Osteoblast (primary cell): Measurements from ENCODE around the gene AUTS2. TPM values are rescaled to one million over a fixed set of nuclear protein-coding genes. Genes with fewer than 3 reads are reported as not detected.

ENCODE experiments used
- DNase-seq: peaks from one replicate; pipeline ENCODE4 v3.0.0; 2011; ENCODE audit warnings: low spot score, mixed read lengths; ENCODE audit not compliant: insufficient read length; ENCODE audit errors: missing footprints
- H2AFZ ChIP-seq: 2 replicates; pipeline ENCODE4 v1.6.0; 2011; ENCODE audit warnings: mild to moderate bottlenecking, low read length
- H3K27ac ChIP-seq: 2 replicates; pipeline ENCODE4 v1.5.1; 2011; ENCODE audit warnings: mild to moderate bottlenecking, low read depth, low read length, moderate library complexity
- H3K27me3 ChIP-seq: 2 replicates; pipeline ENCODE4 v1.6.0; 2012; ENCODE audit warnings: mild to moderate bottlenecking, control low read depth, inconsistent platforms, low read length, moderate library complexity; ENCODE audit not compliant: insufficient read depth
- H3K36me3 ChIP-seq: 2 replicates; pipeline ENCODE4 v1.5.1; 2011; ENCODE audit warnings: mild to moderate bottlenecking, low read length, control low read depth, moderate library complexity; ENCODE audit not compliant: insufficient read depth
- H3K4me1 ChIP-seq: 2 replicates; pipeline ENCODE4 v1.5.1; 2011; ENCODE audit warnings: mild to moderate bottlenecking, low read length, control low read depth, moderate library complexity; ENCODE audit not compliant: insufficient read depth
- H3K4me2 ChIP-seq: 2 replicates; pipeline ENCODE4 v1.6.0; 2011; ENCODE audit warnings: mild to moderate bottlenecking, low read length; ENCODE audit not compliant: insufficient read depth
- H3K4me3 ChIP-seq: fragments of 200-600 bp; sonication (generic); 3 replicates; pipeline ENCODE4 v1.5.1; 2012; ENCODE audit warnings: mild to moderate bottlenecking, low read length, inconsistent platforms; ENCODE audit not compliant: insufficient read depth
- H3K79me2 ChIP-seq: 2 replicates; pipeline ENCODE4 v1.6.0; 2012; ENCODE audit warnings: mild to moderate bottlenecking, low read length, control low read depth, inconsistent platforms; ENCODE audit not compliant: insufficient read depth
- H3K9me3 ChIP-seq: 2 replicates; pipeline ENCODE4 v1.5.1; 2011; ENCODE audit warnings: low read depth, low read length, control low read depth
- H4K20me1 ChIP-seq: 2 replicates; pipeline ENCODE4 v1.6.0; 2012; ENCODE audit warnings: mild to moderate bottlenecking, low read length, control low read depth; ENCODE audit not compliant: insufficient read depth
- total RNA-seq: library from RNA; depleted of rRNA; stranded (reverse); fragments of >200 nt; gene quantifications from 2 replicates; pipeline ENCODE4 v1.2.3, GENCODE V29; 2012
- TF ChIP-seq, protein P1 (sequence below): IDR thresholded peaks from 2 replicates; pipeline ENCODE4 v1.5.1; 2011; ENCODE audit warnings: mild to moderate bottlenecking, low read depth, low read length, moderate library complexity; ENCODE audit errors: extremely low read depth

The AUTS2 gene
- total RNA-seq, 1 donor = 15.2 TPM

DNA sequence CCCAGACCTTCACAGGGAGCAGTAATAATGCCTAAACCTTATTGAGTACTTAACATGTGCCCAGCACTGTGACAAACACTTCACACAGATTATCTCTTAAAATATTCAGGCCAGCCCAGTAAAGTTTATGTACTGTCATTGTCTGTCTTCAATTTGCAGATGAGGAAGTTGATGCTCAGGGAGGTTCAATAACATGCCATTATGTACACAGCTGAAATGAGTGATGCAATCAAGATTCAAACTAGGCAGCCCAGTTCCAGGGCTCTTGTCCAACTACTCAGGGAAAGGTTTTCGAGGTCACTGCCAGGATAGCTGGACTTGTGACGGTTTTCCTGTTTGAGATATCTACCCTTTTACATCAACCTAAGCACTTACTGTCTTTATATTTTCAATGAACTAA is 56.1 kb downstream of the AUTS2 start:
- Histone ChIP-seq H4K20me1 (no peaks in the 10 kb centered on the region), H3K4me1 (peaks cover 2% of the 10 kb centered on the region), H2AFZ (no peak overlapping the region), H3K4me2 (no peak overlapping the region), H3K79me2 (peaks cover 2% of the 10 kb centered on the region), H3K36me3 (no peaks in the 10 kb centered on the region), H3K4me3 (no peak overlapping the region), H3K9me3 (no peaks in the 10 kb centered on the region), H3K27me3 (no peaks in the 10 kb centered on the region), H3K27ac (no peak overlapping the region)
- TF ChIP-seq, protein P1, sequence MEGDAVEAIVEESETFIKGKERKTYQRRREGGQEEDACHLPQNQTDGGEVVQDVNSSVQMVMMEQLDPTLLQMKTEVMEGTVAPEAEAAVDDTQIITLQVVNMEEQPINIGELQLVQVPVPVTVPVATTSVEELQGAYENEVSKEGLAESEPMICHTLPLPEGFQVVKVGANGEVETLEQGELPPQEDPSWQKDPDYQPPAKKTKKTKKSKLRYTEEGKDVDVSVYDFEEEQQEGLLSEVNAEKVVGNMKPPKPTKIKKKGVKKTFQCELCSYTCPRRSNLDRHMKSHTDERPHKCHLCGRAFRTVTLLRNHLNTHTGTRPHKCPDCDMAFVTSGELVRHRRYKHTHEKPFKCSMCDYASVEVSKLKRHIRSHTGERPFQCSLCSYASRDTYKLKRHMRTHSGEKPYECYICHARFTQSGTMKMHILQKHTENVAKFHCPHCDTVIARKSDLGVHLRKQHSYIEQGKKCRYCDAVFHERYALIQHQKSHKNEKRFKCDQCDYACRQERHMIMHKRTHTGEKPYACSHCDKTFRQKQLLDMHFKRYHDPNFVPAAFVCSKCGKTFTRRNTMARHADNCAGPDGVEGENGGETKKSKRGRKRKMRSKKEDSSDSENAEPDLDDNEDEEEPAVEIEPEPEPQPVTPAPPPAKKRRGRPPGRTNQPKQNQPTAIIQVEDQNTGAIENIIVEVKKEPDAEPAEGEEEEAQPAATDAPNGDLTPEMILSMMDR = no peak
- no peak for DNase-seq

DNA sequence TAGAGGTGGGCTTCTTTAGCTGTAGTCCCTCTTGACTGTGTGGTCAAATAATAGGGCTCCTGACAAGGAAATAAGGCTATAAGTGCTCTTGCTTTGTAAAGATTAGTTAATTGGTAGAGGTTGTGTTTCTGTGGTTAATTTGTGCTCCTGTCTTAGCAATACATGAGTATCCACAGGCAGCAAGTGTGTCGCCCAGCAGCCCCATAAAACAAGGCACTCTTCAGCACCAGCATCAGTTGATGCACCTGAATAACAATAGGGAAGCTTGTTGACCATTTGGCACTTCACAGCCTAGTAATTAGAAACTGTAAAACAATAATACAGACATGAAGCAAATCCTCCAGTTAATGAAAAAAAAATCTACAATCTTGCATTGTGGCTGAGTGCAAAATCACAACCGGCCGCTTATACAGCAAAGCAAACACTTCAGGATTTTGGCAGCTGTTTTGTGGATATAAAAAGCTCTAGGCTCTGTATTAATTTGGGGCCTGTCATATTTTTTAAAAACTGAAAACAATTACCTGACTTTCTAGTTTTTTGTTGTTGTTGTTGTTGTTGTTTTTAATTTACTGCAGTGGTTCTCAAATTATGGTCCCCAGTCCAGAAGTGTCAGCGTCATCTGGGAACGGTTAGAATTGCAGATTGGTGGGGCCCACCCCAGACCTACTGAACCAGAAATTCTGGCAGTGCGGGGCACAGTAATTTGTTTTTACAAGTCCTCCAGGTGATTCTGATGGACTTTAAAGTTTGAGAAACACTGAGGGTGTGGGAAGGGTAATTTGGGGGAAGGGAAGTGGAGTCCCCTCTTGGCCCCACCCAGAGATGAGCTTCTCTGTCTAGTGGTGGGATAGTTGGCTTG is 56.8 kb downstream of the AUTS2 start:
- Histone ChIP-seq H3K27ac (no peak overlapping the region), H2AFZ (no peak overlapping the region), H3K79me2 (peaks cover 2% of the 10 kb centered on the region), H3K4me1 (peaks cover 2% of the 10 kb centered on the region), H3K27me3 (no peaks in the 10 kb centered on the region), H3K9me3 (no peaks in the 10 kb centered on the region), H4K20me1 (no peaks in the 10 kb centered on the region), H3K36me3 (no peaks in the 10 kb centered on the region), H3K4me2 (no peak overlapping the region), H3K4me3 (no peak overlapping the region)
- no peak for DNase-seq
- TF ChIP-seq, protein P1 = no peak

DNA sequence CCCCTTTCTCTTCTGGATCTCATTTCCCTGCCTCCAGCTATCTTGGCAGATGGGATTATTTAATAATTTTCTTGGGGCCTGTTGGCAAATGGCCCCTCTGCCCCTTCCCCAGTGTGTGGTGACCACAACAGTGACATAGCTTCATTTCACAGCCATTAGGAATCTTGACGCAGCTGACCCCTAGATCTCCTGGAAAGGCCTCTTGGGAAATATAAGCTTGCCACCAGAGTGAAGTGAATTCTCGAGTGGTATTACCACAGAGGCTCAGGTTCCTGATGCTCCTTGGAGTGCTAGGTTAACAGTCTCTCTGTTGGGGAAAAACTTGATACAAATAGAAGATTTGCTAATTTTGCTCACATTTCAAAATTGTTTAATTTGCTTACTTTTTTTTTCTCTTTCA is 57.8 kb downstream of the AUTS2 start:
- peaks cover 2% of the 10 kb centered on the region for H3K4me1 ChIP-seq
- H3K27me3 ChIP-seq = no peaks in the 10 kb centered on the region
- H2AFZ ChIP-seq = no peak overlapping the region
- no peak for DNase-seq
- TF ChIP-seq, protein P1 = no peak
- H3K27ac ChIP-seq = no peak overlapping the region
- peaks cover 2% of the 10 kb centered on the region for H3K79me2 ChIP-seq
- H3K4me2 ChIP-seq = no peak overlapping the region
- H3K36me3 ChIP-seq = no peaks in the 10 kb centered on the region
- H3K9me3 ChIP-seq = no peaks in the 10 kb centered on the region
- no peak overlapping the region for H3K4me3 ChIP-seq
- H4K20me1 ChIP-seq = no peaks in the 10 kb centered on the region

DNA sequence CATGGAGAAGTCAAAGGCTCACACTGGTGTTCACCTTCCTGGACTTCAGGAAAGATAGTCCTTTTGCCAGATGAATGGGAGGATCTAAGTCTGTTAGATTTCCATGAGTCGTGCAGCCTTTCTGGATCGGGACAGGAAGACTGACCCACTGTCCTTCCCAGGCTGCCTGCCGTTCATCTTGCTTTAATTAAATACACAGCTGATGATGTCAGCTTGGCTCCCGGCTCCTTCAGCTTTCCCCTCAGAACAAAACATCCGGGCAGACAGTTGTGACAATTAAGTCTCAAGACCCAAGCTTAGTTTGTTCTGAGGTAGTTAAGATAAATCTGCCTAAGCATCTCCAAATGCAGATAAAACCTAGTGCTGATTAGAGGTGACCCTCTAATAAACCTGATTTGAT is 58.6 kb downstream of the AUTS2 start:
- Histone ChIP-seq H3K27ac (no peak overlapping the region), H3K4me2 (peak overlapping the region; percentile 17), H3K4me3 (no peak overlapping the region), H3K79me2 (peaks cover 2% of the 10 kb centered on the region), H3K36me3 (no peaks in the 10 kb centered on the region), H3K4me1 (peaks cover 2% of the 10 kb centered on the region), H4K20me1 (no peaks in the 10 kb centered on the region), H3K27me3 (no peaks in the 10 kb centered on the region), H2AFZ (peak overlapping the region; percentile 68), H3K9me3 (no peaks in the 10 kb centered on the region)
- DNase-seq = no peak
- TF ChIP-seq, protein P1 = no peak
